GM23248 (cell line): ENCODE results near the gene SYCE3. TPM values are rescaled to one million over a fixed set of nuclear protein-coding genes. Genes with fewer than 3 reads are reported as not detected.

ENCODE experiments used
- DNase-seq: peaks from one replicate; pipeline ENCODE4 v3.0.0-alpha.2; 2015
- H2AFZ ChIP-seq: fragments of 200-600 bp; sonication (generic); 2 replicates; pipeline ENCODE4 v1.6.1; 2016; ENCODE audit warnings: antibody characterized with exemption
- H3F3A ChIP-seq: fragments of 200-600 bp; sonication (generic); 2 replicates; pipeline ENCODE4 v1.6.1; 2016; ENCODE audit warnings: mild to moderate bottlenecking, antibody characterized with exemption, mixed run types; ENCODE audit not compliant: insufficient read depth
- H3K27ac ChIP-seq: fragments of 200-600 bp; sonication (generic); 2 replicates; pipeline ENCODE4 v1.5.1; 2016; ENCODE audit warnings: mild to moderate bottlenecking
- H3K27me3 ChIP-seq: fragments of 200-600 bp; sonication (generic); replicated peaks from 2 replicates; pipeline ENCODE4 v1.6.1; 2016; ENCODE audit warnings: mild to moderate bottlenecking; ENCODE audit not compliant: insufficient read depth
- H3K36me3 ChIP-seq: fragments of 200-600 bp; sonication (generic); 2 replicates; pipeline ENCODE4 v1.6.1; 2016; ENCODE audit warnings: low read depth, mild to moderate bottlenecking
- H3K4me1 ChIP-seq: fragments of 200-600 bp; sonication (generic); 2 replicates; pipeline ENCODE4 v1.6.1; 2016; ENCODE audit warnings: mild to moderate bottlenecking; ENCODE audit not compliant: insufficient read depth
- H3K4me2 ChIP-seq: fragments of 200-600 bp; sonication (generic); one replicate; pipeline ENCODE4 v1.6.1; 2016; ENCODE audit warnings: mild to moderate bottlenecking; ENCODE audit not compliant: unreplicated experiment
- H3K4me3 ChIP-seq: fragments of 200-600 bp; sonication (generic); 2 replicates; pipeline ENCODE4 v1.5.1; 2016; ENCODE audit warnings: mild to moderate bottlenecking
- H3K79me2 ChIP-seq: fragments of 200-600 bp; sonication (generic); 2 replicates; pipeline ENCODE4 v1.6.1; 2016; ENCODE audit warnings: mild to moderate bottlenecking; ENCODE audit not compliant: insufficient read depth
- H3K9ac ChIP-seq: fragments of 200-600 bp; sonication (generic); 2 replicates; pipeline ENCODE4 v1.6.1; 2016; ENCODE audit warnings: mild to moderate bottlenecking
- H3K9me2 ChIP-seq: fragments of 200-600 bp; sonication (generic); 2 replicates; pipeline ENCODE4 v1.6.1; 2016; ENCODE audit warnings: mixed run types, mild to moderate bottlenecking, moderate library complexity; ENCODE audit not compliant: insufficient read depth
- H3K9me3 ChIP-seq: fragments of 200-600 bp; sonication (generic); one replicate; pipeline ENCODE4 v1.6.1; 2017; ENCODE audit warnings: low read depth
- H4K20me1 ChIP-seq: fragments of 200-600 bp; sonication (generic); 2 replicates; pipeline ENCODE4 v1.6.0; 2016; ENCODE audit not compliant: insufficient read depth
- EZH2 ChIP-seq: fragments of 200-600 bp; sonication (generic); IDR thresholded peaks from 2 replicates; pipeline ENCODE4 v1.6.1; 2018; ENCODE audit warnings: antibody characterized with exemption, mild to moderate bottlenecking; ENCODE audit not compliant: insufficient read depth, poor library complexity, severe bottlenecking
- EZH2phosphoT487 ChIP-seq: fragments of 200-600 bp; sonication (generic); IDR thresholded peaks from 2 replicates; pipeline ENCODE4 v1.6.1; 2018; ENCODE audit warnings: antibody characterized with exemption, moderate library complexity, mild to moderate bottlenecking, low read depth; ENCODE audit not compliant: insufficient read depth
- WGBS, 2 experiments: methylation state at CpG; one replicate each; pipeline ENCODE4 v1.1.6; 2015 to 2017; ENCODE audit warnings: low lambda C conversion rate in 2 of 2, low coverage in 1 of 2; ENCODE audit errors: missing lambda C conversion rate in 2 of 2; 5-methylcytosine and 5-hydroxymethylcytosine counted together
- in situ Hi-C: fragments of 300-500 bp; cut with MboI; formaldehyde crosslinking; loops from 2 replicates; pipeline ENCODE4 v1.15.0; 2020
- polyA plus RNA-seq: library from polyadenylated mRNA; unstranded; fragments of >200 nt; fragmentation: Nextera tagmentation; extraction: Ambion mirVana; gene quantifications from 2 replicates; pipeline ENCODE4 v1.2.1, GENCODE V29; 2016
- total RNA-seq: library from RNA; depleted of rRNA; stranded (reverse); fragments of >200 nt; shearing (Covaris generic); gene quantifications from 2 replicates; pipeline ENCODE4 v1.2.3, GENCODE V29; 2014

Gene SYCE3
- total and polyA plus RNA-seq, 2 experiments from 2014 or later, result 0.80 TPM; not detected in 1

DNA sequence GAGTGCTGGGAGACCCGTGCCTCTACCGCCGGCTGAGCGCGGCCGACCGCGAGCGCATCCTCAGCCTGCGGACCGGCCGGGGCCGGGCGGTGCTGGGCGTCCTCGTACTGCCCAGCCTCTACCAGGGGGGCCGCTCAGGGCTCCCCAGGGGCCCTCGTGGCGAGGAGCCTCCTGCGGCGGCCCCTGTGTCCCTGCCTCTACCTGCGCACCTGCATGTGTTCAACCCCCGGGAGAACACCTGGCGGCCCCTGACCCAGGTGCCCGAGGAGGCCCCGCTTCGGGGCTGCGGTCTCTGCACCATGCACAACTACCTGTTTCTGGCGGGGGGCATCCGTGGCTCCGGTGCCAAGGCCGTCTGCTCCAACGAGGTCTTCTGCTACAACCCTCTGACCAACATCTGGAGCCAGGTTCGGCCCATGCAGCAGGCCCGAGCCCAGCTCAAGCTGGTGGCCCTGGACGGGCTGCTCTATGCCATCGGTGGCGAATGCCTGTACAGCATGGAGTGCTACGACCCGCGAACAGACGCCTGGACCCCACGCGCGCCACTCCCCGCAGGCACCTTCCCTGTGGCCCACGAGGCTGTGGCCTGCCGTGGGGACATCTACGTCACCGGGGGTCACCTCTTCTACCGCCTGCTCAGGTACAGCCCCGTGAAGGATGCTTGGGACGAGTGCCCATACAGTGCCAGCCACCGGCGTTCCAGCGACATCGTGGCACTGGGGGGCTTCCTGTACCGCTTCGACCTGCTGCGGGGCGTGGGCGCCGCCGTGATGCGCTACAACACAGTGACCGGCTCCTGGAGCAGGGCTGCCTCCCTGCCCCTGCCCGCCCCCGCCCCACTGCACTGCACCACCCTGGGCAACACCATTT lies 13.6 kb downstream of the SYCE3 start:
- no peak for TF ChIP-seq EZH2
- no peaks in the 10 kb centered on the region for H4K20me1 ChIP-seq
- H3K79me2 ChIP-seq, result no peaks in the 10 kb centered on the region
- 60 to 67% methylated on average over 51 to 56 of the region's 68 CpGs for WGBS, 2 experiments
- H3F3A ChIP-seq, result no peaks in the 10 kb centered on the region
- no peaks in the 10 kb centered on the region for H3K9me3 ChIP-seq
- H2AFZ ChIP-seq, result peak overlapping the region; percentile 70; the same call in 1 of the 2 replicates
- in situ Hi-C loops, result no loop called here
- no peak overlapping the region for H3K27ac ChIP-seq
- H3K27me3 ChIP-seq, result peaks cover 8% of the 10 kb centered on the region
- H3K4me3 ChIP-seq, result no peak overlapping the region; the same call in 1 of the 2 replicates
- no peaks in the 10 kb centered on the region for H3K4me1 ChIP-seq
- no peak overlapping the region for H3K9ac ChIP-seq
- no peaks in the 10 kb centered on the region for H3K36me3 ChIP-seq
- peak overlapping the region; percentile 31 for H3K4me2 ChIP-seq
- no peaks in the 10 kb centered on the region for H3K9me2 ChIP-seq
- no peak for DNase-seq

DNA sequence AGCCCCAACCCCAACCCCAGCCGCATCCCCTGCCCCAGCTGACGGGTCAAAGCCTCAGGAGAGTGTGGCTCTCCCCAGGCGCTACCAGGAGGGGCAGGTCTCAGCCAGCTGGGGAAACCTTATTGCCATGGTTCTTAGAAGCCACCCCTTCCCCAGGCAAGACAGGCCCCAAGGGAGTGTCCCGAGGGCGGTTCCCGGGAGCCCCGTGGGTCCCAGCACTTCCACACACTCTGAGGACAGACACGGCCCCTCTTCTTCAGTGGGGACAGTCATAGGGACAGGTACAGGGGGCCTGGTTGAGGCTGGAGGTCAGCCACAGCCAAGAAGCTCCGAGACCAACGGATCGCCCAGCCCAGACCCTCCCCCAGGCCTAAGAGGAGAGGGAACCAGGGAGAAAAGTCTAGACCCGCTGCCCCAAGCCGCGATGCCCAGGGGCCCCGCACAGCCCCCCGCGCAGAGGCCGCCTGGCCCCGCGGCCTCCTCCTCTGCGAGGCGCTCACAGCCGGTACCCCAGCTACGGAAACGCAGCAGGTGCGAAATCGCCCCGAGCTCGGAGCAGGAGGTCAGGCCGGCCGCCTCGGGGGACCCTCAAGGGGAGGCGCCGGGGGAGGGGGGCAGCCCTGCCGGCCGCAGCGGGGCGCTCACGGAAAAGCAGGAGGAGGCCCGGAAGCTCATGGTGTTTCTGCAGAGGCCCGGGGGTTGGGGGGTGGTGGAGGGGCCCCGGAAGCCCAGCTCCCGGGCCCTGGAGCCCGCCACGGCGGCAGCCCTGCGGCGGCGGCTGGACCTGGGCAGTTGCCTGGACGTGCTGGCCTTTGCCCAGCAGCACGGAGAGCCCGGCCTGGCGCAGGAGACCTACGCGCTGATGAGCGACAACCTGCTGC lies 14.4 kb downstream of the SYCE3 start:
- Histone ChIP-seq H3K4me3 (peak overlapping the region; percentile 20; the same call in 1 of the 2 replicates), H2AFZ (peak overlapping the region; percentile 70), H3K9me2 (no peaks in the 10 kb centered on the region), H3K9ac (no peak overlapping the region; the same call in 1 of the 2 replicates), H3K27ac (no peak overlapping the region), H3K79me2 (no peaks in the 10 kb centered on the region), H3K27me3 (peaks cover 8% of the 10 kb centered on the region), H3F3A (no peaks in the 10 kb centered on the region), H4K20me1 (no peaks in the 10 kb centered on the region), H3K4me1 (no peaks in the 10 kb centered on the region), H3K4me2 (peak overlapping the region; percentile 31), H3K9me3 (no peaks in the 10 kb centered on the region), H3K36me3 (no peaks in the 10 kb centered on the region)
- WGBS, 2 experiments, result 10 to 13% methylated on average over 46 to 52 of the region's 56 CpGs
- no peak for TF ChIP-seq EZH2phosphoT487
- peak; percentile 41 for TF ChIP-seq EZH2
- in situ Hi-C loops, result no loop called here
- DNase-seq, result peak; percentile 45

DNA sequence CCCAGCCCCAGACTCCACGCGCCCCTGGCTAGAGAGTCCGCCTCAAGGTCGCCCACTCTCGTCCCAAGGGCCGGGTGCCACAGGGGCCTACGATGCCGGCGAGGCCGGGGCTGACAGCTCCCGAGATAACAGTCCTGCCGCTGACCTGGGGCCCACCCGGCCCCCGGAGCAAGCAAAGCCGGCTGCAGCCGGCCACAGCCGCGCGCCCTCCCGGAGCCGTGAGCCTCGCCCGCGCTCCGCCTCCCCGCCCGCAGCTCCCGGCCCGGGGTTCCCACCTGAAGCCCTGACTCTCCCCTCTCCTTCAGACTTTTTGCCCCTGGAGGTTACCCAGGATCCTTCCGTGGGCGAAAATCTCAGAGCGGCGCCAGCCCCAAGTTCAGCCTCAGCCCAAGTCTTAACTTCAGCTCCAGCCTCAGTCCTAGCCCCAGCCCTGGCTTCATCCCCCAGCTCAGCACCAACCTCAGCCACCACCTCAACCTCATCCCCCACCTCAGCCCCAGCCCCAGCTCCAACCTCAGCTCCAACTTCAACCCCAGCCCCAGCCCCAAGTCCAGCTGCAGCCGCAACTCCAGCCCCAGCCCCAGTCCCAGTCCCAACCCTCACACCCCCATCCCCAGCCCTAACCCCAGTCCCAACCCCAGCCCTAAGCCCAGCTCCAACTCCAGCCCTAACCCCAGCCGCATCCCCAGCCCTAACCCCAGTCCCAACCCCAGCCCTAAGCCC lies 15.3 kb downstream of the SYCE3 start:
- Histone ChIP-seq H3K79me2 (no peaks in the 10 kb centered on the region), H3K4me1 (peaks cover 2% of the 10 kb centered on the region; the same call in 1 of the 2 replicates), H4K20me1 (no peaks in the 10 kb centered on the region), H3K36me3 (no peaks in the 10 kb centered on the region), H3K27me3 (peaks cover 8% of the 10 kb centered on the region), H2AFZ (no peak overlapping the region), H3K27ac (no peak overlapping the region), H3K4me3 (no peak overlapping the region), H3K9me3 (no peaks in the 10 kb centered on the region), H3F3A (peaks cover 3% of the 10 kb centered on the region; the same call in 1 of the 2 replicates), H3K4me2 (no peak overlapping the region), H3K9me2 (no peaks in the 10 kb centered on the region), H3K9ac (no peak overlapping the region)
- no peak for TF ChIP-seq EZH2phosphoT487
- no peak for TF ChIP-seq EZH2
- 35 to 42% methylated on average over 26 to 31 of the region's 35 CpGs for WGBS, 2 experiments
- in situ Hi-C loops, result no loop called here
- DNase-seq, result no peak
